Heart left ventricle (tissue), 13 donors: ENCODE results near the gene F5.

Source experiments
- CTCF ChIP-seq, 12 donors: fragments of 200-600 bp; sonication (generic) in 4 of 12; IDR thresholded peaks; one replicate each; pipeline versions ENCODE4 v1.5.0 to v1.8.0; 2018 to 2022; ENCODE audit warnings: antibody characterized with exemption in 12 of 12, mild to moderate bottlenecking in 5 of 12
- POLR2A ChIP-seq, 2 donors: fragments of 450-650 bp; IDR thresholded peaks; one replicate each; pipeline ENCODE4 v1.6.1; 2017; ENCODE audit warnings: antibody characterized with exemption in 2 of 2, mild to moderate bottlenecking in 2 of 2, moderate library complexity in 2 of 2
- donor health status: ischemic (EF 13 %, LVEDD 7.1; RV severe dilation, severe dysfunction).
- donor health status: DM: no; HTN: yes; CAD: no.
- donor health status: DM: no; HTN: no; CAD: no.
- donor health status: ischemic (EF 25% LVEDD 6.9; RV normal size, moderate dysfunction).
- donor health status: ischemic (EF 25% LVEDD 5.7; RV mildly dilated, moderate dysfunction).
- donor health status: ischemic (EF 35%, LVEDD 5.7; RV mildly dilated, moderate dysfunction).
- donor health status: nonischemic (EF 11% LVEDD 7.7; RV severe dilation, severe dysfunction).
- donor health status: DM: yes; HTN: yes; CAD: no.
- donor health status: PGD.
- donor health status: ischemic (EF 29% LVEDD 5.4; RV normal size, mild dysfunction).
- donor health status: nonischemic (EF 23%, LVEDD 6.1; RV moderate dilation, normal function).

GRCh38 chr1:169510060-169510459 is 76.2 kb downstream of the F5 start:
- TF ChIP-seq CTCF (IDR thresholded peaks at IDR 0.05) (no peak), POLR2A (IDR thresholded peaks at IDR 0.05) (no peak)
